ENCODE measurements around the gene NECTIN3.

GRCh38 chr3:111190518-111190917 lies 118.9 kb downstream of the NECTIN3 start:
- TF ChIP-seq, protein P1, sequence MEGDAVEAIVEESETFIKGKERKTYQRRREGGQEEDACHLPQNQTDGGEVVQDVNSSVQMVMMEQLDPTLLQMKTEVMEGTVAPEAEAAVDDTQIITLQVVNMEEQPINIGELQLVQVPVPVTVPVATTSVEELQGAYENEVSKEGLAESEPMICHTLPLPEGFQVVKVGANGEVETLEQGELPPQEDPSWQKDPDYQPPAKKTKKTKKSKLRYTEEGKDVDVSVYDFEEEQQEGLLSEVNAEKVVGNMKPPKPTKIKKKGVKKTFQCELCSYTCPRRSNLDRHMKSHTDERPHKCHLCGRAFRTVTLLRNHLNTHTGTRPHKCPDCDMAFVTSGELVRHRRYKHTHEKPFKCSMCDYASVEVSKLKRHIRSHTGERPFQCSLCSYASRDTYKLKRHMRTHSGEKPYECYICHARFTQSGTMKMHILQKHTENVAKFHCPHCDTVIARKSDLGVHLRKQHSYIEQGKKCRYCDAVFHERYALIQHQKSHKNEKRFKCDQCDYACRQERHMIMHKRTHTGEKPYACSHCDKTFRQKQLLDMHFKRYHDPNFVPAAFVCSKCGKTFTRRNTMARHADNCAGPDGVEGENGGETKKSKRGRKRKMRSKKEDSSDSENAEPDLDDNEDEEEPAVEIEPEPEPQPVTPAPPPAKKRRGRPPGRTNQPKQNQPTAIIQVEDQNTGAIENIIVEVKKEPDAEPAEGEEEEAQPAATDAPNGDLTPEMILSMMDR (IDR thresholded peaks at IDR 0.05): no peak
- no peak for TF ChIP-seq POLR2A (IDR thresholded peaks at IDR 0.05)

Data from thyroid gland (tissue), 4 donors.